AG08396 (cell line): ENCODE measurements around the gene CARD9.

ENCODE experiments used
- DNase-seq: peaks from one replicate; pipeline ENCODE4 v3.0.0; 2012; ENCODE audit warnings: low spot score, mixed read lengths

CARD9 gene

DNA sequence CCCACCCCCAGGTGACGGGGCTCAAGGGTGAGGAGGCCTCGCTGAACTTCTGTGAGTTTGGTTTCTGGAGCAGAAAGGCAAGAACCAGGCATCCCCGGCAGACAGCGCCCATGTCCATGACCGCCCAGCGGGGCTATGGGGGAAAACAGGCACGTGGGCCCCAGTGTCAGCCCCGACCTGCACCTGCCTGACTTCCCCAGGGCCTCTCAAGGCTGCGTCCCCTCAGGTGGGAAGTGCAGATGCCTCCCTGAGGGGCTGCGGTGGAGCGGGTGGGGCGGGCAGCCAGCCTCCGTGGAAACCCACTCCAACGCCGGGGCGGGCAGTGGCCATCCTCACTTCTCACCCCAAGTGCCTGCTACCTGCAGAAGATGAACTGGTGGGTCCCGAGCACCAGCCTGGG, 6.9 kb upstream of the CARD9 start:
- no peak for DNase-seq

DNA sequence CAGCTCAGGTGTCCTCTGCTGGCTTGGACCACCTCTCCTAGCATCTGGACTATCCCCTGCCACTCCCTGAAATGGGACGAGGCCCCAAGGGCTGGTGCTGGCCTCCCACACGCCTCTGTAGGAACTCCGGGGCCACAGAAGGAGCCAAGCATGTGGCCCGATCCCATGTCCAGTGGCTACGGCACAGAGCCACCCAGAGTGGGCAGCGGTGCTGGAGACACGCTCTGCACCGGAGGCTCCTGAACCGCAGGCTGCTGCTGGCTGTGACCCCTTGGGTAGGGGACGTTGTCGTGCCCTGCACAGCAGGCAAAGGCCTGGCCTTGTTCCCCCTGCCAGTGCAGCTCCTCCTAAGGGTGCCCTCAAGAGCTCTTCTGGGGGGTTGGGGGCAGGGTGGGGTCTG, 6.4 kb upstream of the CARD9 start:
- DNase-seq, result no peak

DNA sequence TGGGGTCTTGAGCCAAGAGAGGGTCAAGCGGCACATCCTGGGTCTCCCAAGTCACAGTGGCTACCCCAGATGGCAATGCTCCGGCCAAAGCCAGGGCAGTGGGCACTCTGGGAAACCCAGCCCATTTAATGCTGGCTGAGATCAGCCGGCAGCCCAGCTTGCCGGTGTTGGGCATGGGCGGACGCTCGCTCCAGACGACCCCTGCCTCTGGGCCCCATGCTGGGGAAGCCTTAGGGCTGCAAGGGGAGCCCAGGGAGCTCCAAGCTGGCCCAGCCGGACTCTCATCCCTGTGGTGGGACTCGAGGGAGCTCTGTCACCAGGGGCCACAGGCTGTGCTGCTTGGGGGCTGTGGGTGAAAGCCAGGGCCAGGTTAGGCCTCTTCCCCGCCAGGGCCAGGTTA, 5.9 kb upstream of the CARD9 start:
- DNase-seq, result no peak

DNA sequence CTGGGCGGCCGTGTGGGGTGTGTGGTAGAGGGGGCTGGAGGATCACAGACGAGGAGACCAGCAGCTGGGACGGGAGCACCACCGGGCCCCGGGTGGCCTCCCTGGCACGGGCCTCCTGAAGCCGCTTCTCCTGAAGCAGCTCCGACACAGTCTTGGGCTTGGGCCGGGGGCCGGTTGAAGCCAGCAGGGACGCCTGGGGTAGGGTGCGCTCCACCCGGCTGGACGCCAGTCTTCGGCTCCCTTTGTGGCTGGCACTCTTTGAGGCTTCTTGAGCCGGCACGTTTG, 5.5 kb upstream of the CARD9 start:
- no peak for DNase-seq

DNA sequence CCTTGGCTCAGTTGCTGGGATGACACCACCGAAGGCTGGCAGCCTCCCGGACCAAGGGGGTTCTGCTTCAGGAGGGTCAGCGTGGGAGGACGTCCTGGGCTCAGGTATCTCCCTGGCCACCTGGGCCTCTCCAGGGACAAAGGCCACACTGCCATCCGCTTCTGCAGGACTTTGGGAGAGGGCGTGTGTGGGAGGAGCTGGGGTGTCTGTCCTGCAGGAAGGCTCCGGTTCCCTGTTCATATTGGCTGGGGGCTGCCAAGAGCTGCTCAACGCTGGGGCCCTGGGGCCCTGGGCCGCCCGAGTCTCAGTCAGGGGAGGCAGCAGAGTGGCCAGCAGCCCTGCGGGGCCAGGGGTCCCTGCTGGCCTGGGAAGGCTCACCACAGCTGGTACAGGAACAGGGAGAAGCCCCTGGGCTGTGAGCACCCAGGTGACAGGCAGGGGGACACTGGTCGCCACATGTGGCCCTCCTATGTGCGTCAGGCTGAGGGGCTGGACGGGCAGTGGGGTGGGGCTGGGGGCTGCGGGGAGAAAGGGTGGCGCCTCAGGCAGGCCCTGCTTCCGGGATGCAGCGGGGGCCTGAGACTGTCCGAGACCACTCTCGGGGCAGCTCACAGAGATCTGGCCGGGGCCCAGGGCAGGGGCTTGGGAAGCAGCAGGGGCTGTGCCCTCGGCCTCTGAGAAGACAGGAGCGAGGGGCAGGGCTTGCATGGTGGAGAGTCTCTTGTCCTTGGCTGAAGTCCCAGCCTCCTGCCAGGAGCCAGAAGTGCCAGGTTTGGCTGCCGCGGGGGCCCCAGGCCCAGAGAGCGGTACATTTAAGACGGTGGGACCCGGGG, 4.9 kb upstream of the CARD9 start:
- DNase-seq, result no peak

DNA sequence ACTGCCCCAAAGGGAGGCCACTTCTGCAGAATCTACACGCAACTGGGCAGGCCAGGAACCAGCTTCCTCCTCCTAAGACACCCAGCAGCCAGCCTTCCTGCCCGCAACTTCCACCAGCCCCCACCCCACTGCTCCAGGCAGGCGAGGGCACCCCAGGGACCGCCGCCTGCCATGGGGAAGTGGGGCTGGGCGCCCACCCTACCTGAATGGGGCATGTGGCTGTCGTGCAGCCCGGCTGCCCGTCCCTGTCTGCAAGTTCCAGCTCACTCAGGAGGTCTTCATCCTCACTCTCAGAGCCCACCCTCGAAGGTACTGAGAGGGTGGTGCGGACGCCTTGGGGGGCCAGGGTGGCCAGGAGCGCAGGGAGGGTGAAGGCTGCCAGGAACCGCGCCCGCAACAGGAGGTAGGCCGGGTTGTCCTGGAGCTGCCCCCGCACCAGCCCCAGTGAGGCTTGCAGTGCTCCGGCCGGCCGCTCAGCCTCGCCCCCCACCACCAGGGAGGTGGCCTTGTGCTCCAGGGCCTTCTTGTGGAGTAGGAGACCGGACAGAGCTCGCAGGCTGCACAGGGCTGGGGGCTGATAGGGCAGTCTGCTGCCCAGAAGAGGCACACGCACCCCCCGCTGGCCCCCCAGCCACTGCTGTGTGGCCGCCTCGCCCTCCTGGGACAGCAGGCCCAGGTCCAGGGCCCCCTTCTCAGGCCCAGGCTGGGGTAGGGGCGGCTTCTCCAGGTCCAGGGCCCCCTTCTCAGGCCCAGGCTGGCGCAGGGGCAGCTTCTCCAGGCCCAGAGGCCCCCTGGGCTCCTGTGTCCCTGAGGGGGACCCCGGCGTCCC, 4.1 kb upstream of the CARD9 start:
- DNase-seq, result no peak

DNA sequence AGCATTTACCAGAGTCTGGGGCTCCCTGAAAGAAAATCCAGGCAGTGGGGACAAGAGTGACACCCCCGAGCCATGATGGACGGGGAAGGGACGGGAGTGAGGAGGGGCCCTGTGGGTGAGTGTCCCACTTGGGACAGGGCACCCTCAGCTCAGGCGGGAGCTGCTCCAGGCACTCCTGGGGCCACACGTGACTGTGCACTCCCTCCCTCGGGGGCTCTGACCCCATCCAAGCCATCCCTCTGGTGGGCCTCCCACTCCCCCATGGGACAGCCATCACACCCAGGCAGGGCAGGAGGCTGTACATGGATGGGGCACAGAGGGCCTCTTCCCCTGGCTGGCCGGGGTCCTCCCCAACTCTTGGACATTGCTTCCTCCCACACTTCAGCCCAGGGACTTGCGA, 3.0 kb upstream of the CARD9 start:
- no peak for DNase-seq

DNA sequence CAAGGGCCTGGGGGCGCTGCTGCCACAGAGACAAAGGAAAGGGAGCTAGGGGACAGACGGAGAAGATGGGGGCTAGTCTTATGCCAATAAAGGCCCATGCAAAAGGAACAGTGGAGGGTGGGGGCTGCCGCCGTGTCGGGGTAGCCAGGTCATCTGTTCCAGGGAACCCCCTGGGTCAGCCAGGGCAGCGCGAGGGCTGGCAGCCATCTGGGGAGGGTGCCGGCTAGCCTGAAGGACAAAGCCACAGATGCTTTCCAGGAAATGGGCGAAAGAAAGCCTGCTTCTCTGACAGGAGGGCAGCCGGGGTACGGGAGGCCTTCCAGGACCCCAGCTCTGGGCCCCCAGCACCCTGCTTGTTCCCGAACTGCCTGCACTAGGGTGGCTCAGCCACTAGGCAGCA, 1.6 kb upstream of the CARD9 start:
- no peak for DNase-seq

DNA sequence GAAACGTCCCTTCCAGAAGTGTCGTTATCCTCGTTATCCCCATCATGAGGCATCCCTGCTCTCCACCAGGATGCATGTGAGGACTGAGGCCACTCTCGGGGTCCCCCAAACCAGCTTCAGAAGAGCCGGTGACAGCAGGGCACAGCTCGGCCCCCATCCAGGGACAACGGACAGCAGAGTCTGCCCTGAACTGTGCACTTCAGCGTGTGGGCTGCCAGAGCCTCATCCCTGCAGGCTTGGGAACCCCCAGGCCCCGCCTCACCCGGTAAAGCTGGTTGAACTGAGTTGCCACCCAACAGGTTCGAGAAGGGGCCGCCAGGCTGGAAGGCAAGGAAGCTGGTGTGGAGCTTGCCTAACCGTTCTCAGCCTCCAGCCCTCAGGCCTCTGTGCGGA, 710 bp upstream of the CARD9 start:
- no peak for DNase-seq

DNA sequence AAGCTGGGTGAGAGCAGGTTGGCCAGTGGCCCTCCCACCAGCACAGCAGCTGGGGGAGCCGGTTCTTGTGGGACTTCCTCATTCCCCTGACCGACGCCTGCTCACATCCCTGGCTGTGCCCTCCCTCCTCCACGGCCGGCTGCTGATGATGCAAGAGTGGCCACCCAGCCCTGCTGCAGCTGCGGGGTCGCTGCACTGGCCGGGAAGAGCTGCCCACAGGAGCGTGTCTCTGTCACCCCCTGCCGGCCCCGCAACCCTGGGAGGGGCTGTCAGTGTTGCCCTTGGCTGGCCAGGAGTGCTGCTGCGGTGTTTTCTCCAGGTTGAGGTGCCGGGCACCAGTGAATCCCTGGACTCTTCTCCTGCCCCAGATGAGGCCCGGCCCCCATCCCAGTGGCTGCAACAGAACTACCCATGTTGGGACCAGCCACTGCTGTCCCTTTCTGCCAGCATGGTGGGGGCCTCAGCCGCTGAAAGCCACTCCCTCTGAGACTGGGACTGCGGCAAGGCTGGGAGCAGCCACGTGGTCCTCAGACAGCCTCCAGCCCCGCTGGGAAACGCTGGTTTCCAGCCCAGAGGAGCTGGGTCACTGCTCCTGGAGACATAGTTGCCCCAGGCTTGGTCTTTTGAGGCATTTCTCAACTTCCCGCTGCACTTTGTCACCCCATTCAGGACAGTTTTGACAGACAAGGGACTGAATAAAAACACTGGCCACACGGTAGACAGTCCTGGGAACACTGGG, 739 bp downstream of the CARD9 start:
- peak; percentile 89 for DNase-seq

DNA sequence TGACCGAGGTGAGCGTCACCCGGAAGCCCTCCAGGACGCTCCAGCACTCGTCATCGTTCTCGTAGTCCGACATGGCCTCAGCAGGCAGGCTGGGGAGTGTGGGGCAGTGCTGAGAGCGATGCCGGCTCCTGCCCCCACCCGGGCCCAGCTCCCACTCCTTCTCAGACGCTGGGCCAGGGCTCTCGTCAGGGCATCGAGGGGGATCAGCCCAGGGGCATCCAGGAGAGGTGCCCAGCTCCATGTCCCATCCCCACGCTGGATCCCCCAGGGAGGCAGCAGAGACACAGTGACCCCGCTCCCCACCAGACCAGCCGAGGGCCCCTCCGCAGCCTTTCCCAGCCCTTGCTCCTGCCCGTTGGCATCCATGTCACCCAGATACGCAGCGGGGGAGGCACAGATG, 1.5 kb downstream of the CARD9 start:
- DNase-seq, result no peak

DNA sequence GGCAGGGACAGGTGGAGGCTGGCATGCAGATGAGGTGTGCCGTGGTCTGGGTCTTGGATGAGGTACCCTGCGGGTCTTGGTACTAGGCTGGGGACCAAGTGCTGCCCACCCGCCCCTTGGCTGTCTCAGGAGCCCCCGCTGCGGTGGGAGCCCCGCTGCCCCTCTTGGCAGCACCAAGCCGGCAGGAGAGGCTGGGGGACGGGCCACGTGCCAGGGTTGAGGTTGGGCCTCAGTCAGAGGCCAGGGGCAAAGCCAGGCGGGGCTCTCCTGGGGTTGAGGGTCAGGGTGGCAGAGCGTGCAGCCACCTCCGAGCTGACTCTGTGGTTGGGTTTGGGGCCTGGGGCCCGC, 2.0 kb downstream of the CARD9 start:
- DNase-seq, result no peak

DNA sequence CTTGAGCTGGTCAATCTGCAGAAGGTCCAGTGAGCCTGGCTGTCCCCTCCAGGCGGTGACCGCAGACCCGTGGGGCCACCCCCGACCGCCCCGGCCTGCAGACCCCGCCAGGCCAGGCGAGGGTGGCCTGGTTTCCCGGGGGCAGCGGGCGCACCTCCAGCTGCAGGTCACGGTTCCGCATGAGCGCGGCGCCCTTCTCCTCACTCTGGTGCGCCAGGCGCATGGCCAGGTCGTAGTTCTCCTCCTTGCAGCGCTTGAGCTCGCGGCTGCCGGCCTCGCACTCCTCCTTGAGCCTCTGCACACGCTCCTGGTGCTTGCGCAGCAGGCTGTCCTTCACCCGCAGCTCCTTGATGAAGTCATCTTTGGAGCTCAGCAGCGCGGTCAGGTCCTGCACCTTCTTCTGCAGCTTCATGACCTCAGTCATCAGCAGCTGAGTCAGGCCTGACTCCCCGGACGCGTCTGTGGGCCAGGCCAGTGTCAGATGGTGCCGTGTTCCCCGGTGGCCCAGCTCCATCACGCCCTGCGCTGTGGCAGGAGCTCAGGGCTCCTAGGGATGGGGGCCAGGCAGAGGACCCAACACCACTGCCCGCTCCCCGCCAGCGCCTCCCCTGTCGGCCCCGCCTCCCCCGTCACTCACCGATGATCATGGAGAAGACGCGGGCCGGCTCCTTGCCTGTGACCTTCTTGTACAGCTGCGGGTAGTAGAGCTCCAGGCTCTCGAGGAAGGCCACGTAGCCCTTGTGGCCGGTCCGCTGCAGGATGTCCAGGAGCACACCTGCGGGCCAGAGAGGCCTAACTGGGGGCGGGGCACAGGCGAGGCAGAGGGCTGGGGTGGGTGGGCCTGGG, 2.6 kb downstream of the CARD9 start:
- peak; percentile 67 for DNase-seq

DNA sequence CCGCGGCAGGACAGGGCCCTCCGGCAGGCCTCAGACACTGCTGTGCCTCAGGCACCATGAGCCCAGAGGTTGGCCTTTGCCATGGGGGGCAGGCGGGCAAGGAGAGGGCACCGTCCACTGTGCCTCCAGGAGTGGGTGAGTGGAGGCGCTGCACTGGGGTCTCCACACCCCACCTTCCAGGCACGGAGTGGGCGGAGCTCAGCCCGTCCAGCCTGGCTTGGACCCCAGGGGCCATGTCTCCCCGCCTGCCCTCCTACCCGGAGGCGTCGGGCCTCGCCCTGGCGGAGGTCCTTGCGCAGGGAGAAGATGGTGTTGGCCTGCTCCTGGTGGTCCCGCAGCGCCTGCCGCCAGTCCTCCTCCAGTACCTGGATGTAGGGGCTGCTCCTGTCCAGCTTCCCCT, 3.4 kb downstream of the CARD9 start:
- DNase-seq, result no peak

DNA sequence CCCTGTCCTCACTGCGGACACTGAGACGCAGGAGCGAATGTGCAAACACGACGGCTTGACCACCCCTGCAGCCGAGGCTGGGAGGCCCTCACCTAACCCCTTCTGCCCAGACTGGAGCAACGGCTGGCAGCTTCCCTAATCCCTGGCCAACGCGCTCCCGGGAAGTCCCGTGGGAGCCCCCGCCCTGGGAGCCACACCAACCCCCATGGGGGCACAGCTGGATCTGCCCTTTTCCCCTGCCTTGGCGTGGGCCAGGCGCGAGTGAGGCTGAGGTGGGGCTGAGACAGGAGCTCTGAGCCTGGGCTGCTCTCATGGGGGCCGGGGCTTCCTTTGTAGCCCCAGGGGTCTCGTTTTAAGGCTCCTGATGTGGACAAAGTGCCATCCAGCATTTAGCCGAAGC, 5.3 kb downstream of the CARD9 start:
- no peak for DNase-seq

DNA sequence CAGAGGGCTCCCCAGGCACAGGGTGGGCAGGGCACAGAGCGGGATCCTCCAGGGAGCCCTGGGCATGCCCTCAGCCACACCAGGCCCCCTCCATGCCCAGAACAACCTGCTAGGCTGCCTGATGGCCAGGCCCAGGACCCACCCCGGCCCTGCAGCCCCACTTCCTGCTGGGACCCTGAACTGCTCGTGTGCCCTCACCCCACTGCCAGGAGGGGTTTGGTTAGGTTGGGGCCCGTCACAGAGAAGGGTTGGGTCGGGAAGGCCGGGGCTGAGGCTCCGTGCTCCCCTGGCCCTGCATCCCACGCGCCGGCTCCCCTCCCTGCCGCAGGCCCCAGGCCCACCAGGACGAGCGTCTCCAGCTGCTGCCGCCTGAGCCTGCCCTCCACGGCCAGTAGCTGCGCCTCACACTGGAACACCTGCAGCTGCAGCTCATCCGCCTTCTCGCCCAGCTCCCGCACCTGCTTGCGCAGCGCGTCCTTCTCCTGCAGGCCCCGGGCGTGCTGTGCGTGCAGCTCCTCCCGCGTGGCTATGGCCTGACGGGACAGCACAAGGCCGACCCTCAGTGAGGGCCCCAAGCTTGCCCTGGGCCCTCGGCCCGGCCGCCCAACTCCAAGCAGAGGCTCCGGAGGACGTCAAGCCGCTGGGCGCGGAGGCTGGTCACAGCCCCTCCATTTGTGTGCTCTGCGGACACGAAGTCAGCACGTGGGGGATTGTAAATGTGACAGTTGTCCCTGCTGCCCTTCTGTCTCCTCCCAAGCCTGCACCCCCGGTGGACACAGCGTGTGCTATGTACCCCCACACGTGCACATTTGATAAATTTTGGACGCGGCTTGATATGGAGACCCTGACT, 5.9 kb downstream of the CARD9 start:
- DNase-seq, result no peak

DNA sequence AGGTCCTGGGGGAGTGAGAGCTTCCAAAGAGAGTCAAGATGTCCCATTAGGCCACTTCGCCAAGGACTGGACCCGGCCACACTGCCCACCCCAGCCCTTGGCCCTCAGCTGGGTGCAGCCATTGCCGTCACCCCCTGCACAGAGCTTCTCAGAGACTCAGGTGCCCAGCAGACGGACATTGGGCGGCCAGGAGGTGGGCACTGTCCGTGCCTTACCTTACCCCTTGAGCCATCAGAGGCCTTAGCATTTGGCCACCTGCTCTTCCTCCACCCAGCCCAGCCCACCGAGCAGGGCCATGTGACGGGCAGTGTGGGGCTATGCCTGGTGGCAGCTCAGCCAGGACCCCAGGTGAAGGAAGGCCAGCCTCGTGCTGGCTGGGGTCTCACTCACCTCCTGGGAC, 6.6 kb downstream of the CARD9 start:
- no peak for DNase-seq

DNA sequence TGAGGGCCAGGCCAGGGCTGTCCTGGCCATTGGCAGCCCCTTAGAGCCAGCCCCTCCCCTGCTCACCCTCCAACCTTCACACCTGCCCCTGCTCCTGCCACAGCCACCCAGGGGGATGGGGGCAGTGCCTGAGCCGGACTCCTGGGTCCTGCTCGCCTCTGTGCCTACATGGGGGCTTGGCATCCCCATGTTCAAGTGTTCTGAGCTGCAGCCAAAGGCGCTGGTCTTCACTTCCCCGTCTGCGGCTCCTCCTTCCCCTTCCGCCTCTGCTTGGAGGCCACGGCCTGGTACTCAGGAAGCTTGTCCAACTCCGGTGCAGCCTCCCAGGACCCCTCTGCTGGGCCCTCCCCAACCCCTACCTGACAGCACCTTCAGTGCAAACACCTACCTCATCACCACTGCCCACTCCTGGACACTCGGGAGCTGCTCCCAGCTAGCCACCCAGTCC, 7.7 kb downstream of the CARD9 start:
- DNase-seq, result no peak

DNA sequence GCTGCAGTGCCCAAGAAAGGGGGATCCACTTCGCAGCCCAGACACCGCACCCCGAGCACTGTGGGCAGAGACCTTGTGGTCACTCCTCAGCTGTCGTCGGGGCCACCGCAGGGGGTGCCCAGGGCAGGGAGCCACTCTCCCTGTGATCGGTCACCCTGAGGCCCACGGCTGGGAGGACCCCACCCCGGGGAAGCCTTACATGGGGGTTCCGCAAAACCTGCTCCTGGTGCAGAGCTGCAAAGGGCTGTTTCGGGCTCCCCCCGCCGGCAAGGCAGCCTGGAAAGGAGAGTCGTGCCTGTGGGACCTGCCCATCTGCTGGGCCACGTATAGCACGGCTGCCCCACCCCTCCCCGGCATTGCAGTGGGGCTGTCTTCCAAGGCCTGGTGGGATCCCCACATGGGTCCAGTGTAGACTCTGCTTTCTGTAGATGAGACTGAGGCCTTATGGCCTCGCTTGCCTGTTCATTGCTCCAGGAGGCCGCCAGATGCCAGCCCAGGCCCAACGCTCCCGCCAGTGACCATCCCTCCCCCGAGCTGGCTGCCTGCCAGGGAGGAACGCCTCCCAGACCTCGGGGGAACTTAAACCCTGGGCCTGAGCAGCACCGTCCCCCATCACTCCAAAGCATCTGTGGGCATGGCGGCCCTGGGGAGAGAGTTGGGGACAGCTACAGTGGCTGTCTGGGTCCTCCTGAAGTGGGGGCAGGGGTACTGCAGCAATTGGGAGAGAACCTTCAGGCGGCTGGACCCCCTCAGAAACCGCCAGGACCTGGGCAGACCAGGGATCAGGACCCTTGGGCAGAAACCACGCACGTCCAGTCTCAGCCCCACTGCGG, 8.3 kb downstream of the CARD9 start:
- DNase-seq, result no peak
